GM21447 (cell line): ENCODE results near the gene CCDC137.

Experiments used
- ATAC-seq: cut with Tn5 transposase; IDR thresholded peaks from one replicate; pipeline ENCODE4 v1.9.1; 2021; ENCODE audit not compliant: unreplicated experiment

The CCDC137 gene

GRCh38 chr17:81682565-81683207, 16.1 kb downstream of the CCDC137 start:
- no peak for ATAC-seq

- ATAC-seq = no peak
Observed at GRCh38 chr17:81683208-81683583, 16.7 kb downstream of the CCDC137 start.

GRCh38 chr17:81683584-81684441, 17.3 kb downstream of the CCDC137 start, which contains the start of the genes ARL16 and HGS:
Gene ARL16, minus strand, starts transcription at chr17:81683797. Its CDS starts 44 bp downstream, at chr17:81683753.
Gene HGS, plus strand, starts transcription at chr17:81684011. Its CDS starts 56 bp downstream, at chr17:81684067.
- peak; percentile 93 for ATAC-seq

GRCh38 chr17:81684442-81684911, 17.9 kb downstream of the CCDC137 start:
- ATAC-seq = no peak

GRCh38 chr17:81685108-81685507, 18.6 kb downstream of the CCDC137 start:
- ATAC-seq = no peak

- ATAC-seq = no peak
Observed at GRCh38 chr17:81686614-81687013, 20.1 kb downstream of the CCDC137 start.

GRCh38 chr17:81687770-81688541, 21.4 kb downstream of the CCDC137 start:
- no peak for ATAC-seq

GRCh38 chr17:81688616-81689015, 22.1 kb downstream of the CCDC137 start:
- ATAC-seq = no peak

- no peak for ATAC-seq
Observed at GRCh38 chr17:81690066-81690465, 23.5 kb downstream of the CCDC137 start.

- no peak for ATAC-seq
Observed at GRCh38 chr17:81690549-81690948, 24.0 kb downstream of the CCDC137 start.

- no peak for ATAC-seq
Observed at GRCh38 chr17:81691196-81691595, 24.7 kb downstream of the CCDC137 start.

GRCh38 chr17:81691608-81692007, 25.1 kb downstream of the CCDC137 start:
- no peak for ATAC-seq

GRCh38 chr17:81693509-81694210, 27.1 kb downstream of the CCDC137 start:
- no peak for ATAC-seq

- ATAC-seq = no peak
Observed at GRCh38 chr17:81694810-81695209, 28.3 kb downstream of the CCDC137 start.

- no peak for ATAC-seq
Observed at GRCh38 chr17:81695211-81695610, 28.7 kb downstream of the CCDC137 start.

GRCh38 chr17:81695801-81696200, 29.3 kb downstream of the CCDC137 start:
- no peak for ATAC-seq

GRCh38 chr17:81696218-81696941, 29.8 kb downstream of the CCDC137 start:
- ATAC-seq = no peak

- ATAC-seq = no peak
Observed at GRCh38 chr17:81697261-81698044, 30.9 kb downstream of the CCDC137 start.
